OCI-LY7 (cell line): ENCODE results near the gene SDHAF4. TPM values are rescaled to one million over a fixed set of nuclear protein-coding genes. Genes with fewer than 3 reads are reported as not detected.

Source experiments
- BruUV-seq: library from RNA; stranded (reverse); fragments of 400-500 nt; replicated peaks from 2 replicates; lab custom pipeline; 2021; lab: Mats Ljungman, UMichigan
- CTCF ChIA-PET: fragments of 300-600 bp; sonication (Branson Sonifier 250); formaldehyde crosslinking; loops from one replicate; lab custom pipeline; 2022; ENCODE audit warnings: antibody characterized with exemption; ENCODE audit not compliant: unreplicated experiment; lab: Charles Lee
- POLR2A ChIA-PET: fragments of 300-600 bp; sonication (Branson Sonifier 250); formaldehyde crosslinking; loops from one replicate; lab custom pipeline; 2022; ENCODE audit warnings: antibody characterized with exemption; lab: Charles Lee
- DNase-seq: peaks from one replicate; pipeline ENCODE4 v3.0.0-alpha.2; 2015; ENCODE audit warnings: low spot score
- H2AFZ ChIP-seq: fragments of 200-600 bp; sonication (generic), shearing (Covaris generic); 2 replicates; pipeline ENCODE4 v1.6.1; 2014; ENCODE audit warnings: mild to moderate bottlenecking, antibody characterized with exemption, low read length, moderate library complexity
- H3K27ac ChIP-seq: fragments of 200-600 bp; sonication (generic); 2 replicates; pipeline ENCODE4 v1.5.1; 2014; ENCODE audit warnings: mixed run types, low read depth, mild to moderate bottlenecking, moderate library complexity, low read length, inconsistent platforms; ENCODE audit not compliant: poor library complexity, severe bottlenecking
- H3K36me3 ChIP-seq: fragments of 200-600 bp; sonication (generic); 2 replicates; pipeline ENCODE4 v1.6.1; 2014; ENCODE audit warnings: mild to moderate bottlenecking, antibody characterized with exemption, low read length, moderate library complexity, mixed read lengths; ENCODE audit not compliant: insufficient read depth
- H3K4me1 ChIP-seq: fragments of 200-600 bp; sonication (generic); 2 replicates; pipeline ENCODE4 v1.5.1; 2014; ENCODE audit warnings: mild to moderate bottlenecking, low read length; ENCODE audit not compliant: insufficient read depth, poor library complexity, severe bottlenecking
- H3K4me2 ChIP-seq: fragments of 200-600 bp; sonication (generic); 2 replicates; pipeline ENCODE4 v1.6.1; 2014; ENCODE audit warnings: mild to moderate bottlenecking, low read length
- H3K4me3 ChIP-seq: fragments of 200-600 bp; sonication (generic); 2 replicates; pipeline ENCODE4 v1.5.1; 2014; ENCODE audit warnings: mild to moderate bottlenecking, low read depth, low read length; ENCODE audit not compliant: poor library complexity, severe bottlenecking
- H3K79me2 ChIP-seq: fragments of 200-600 bp; sonication (generic); 2 replicates; pipeline ENCODE4 v1.6.1; 2016; ENCODE audit warnings: low read depth, mild to moderate bottlenecking, low read length, moderate library complexity, mixed read lengths; ENCODE audit not compliant: insufficient read depth
- H3K9me2 ChIP-seq: fragments of 200-600 bp; sonication (generic); 2 replicates; pipeline ENCODE4 v1.6.1; 2016; ENCODE audit warnings: mild to moderate bottlenecking, low read length, mixed read lengths; ENCODE audit not compliant: insufficient read depth
- H3K9me3 ChIP-seq: fragments of 200-600 bp; sonication (generic); 2 replicates; pipeline ENCODE4 v1.6.1; 2014; ENCODE audit warnings: mild to moderate bottlenecking, mixed run types, low read length, mixed read lengths
- H4K20me1 ChIP-seq: fragments of 200-600 bp; sonication (generic); 2 replicates; pipeline ENCODE4 v1.6.1; 2014; ENCODE audit warnings: mild to moderate bottlenecking, antibody characterized with exemption, low read length, moderate library complexity, mixed read lengths; ENCODE audit not compliant: insufficient read depth
- CTCF ChIP-seq: fragments of 200-600 bp; sonication (generic); conservative IDR thresholded peaks from 2 replicates; pipeline ENCODE4 v1.5.1; 2014; ENCODE audit warnings: mild to moderate bottlenecking, antibody characterized with exemption, low read length, moderate library complexity, mixed read lengths
- EZH2phosphoT487 ChIP-seq: fragments of 200-600 bp; sonication (generic); IDR thresholded peaks from 2 replicates; pipeline ENCODE4 v1.6.1; 2018; ENCODE audit warnings: low read depth, borderline replicate concordance, mild to moderate bottlenecking, mixed run types, antibody characterized with exemption, low read length, moderate library complexity, mixed read lengths
- intact Hi-C: fragments of 100-400 bp; cut with micrococcal nuclease; formaldehyde crosslinking; loops from one replicate; pipeline ENCODE4 v1.10.0; 2022; ENCODE audit not compliant: unreplicated experiment
- total RNA-seq, 2 experiments: library from RNA; depleted of rRNA in 1 of 2; stranded (reverse); fragments of >200 nt in 1 of 2; shearing (Covaris generic) in 1 of 2; gene quantifications; 2 replicates each; pipeline ENCODE4 v1.2.3, GENCODE V29; 2014 to 2022

SDHAF4 gene
- total RNA-seq, 2 experiments from 2014 or later: 10.4 to 15.4 TPM

GRCh38 chr6:70530023-70530422, 36.7 kb upstream of the SDHAF4 start:
- Histone ChIP-seq H4K20me1 (no peaks in the 10 kb centered on the region), H3K27ac (no peak overlapping the region), H3K9me3 (no peaks in the 10 kb centered on the region), H3K4me1 (peaks cover 6% of the 10 kb centered on the region), H3K9me2 (no peaks in the 10 kb centered on the region), H3K79me2 (no peaks in the 10 kb centered on the region), H3K36me3 (peaks cover 15% of the 10 kb centered on the region), H3K4me2 (no peak overlapping the region), H3K4me3 (no peak overlapping the region), H2AFZ (no peak overlapping the region)
- TF ChIP-seq CTCF (no peak), EZH2phosphoT487 (no peak)
- intact Hi-C loops: no loop called here
- BruUV-seq: no TSS peak
- ChIA-PET POLR2A (no interaction called here), CTCF (no interaction called here)
- DNase-seq: no peak

- no peaks in the 10 kb centered on the region for H3K9me2 ChIP-seq
- no peak overlapping the region for H3K4me3 ChIP-seq
- intact Hi-C loops: no loop called here
- no peak overlapping the region for H2AFZ ChIP-seq
- no peak overlapping the region for H3K4me2 ChIP-seq
- DNase-seq: no peak
- H4K20me1 ChIP-seq: no peaks in the 10 kb centered on the region
- no peak for TF ChIP-seq EZH2phosphoT487
- no peak for TF ChIP-seq CTCF
- no peaks in the 10 kb centered on the region for H3K79me2 ChIP-seq
- H3K4me1 ChIP-seq: peaks cover 6% of the 10 kb centered on the region
- POLR2A ChIA-PET: interaction anchor here (0.6 to 1.3 kb wide), 5 partner anchors 15 to 141 kb away, joined by 3 to 4 read pairs (median 3); no protein-coding TSS in a partner anchor
- CTCF ChIA-PET: no interaction called here
- peaks cover 21% of the 10 kb centered on the region for H3K36me3 ChIP-seq
- no peaks in the 10 kb centered on the region for H3K9me3 ChIP-seq
- no peak overlapping the region for H3K27ac ChIP-seq
- no TSS peak for BruUV-seq
Observed at GRCh38 chr6:70531133-70531532, 35.6 kb upstream of the SDHAF4 start.

GRCh38 chr6:70537266-70537665, 29.5 kb upstream of the SDHAF4 start:
- CTCF ChIA-PET: no interaction called here
- intact Hi-C loops: no loop called here

More at GRCh38 chr6:70537266-70537665, 29.5 kb upstream of the SDHAF4 start:
- H3K9me3 ChIP-seq: no peaks in the 10 kb centered on the region
- H4K20me1 ChIP-seq: no peaks in the 10 kb centered on the region
- no peak overlapping the region for H3K27ac ChIP-seq
- H3K36me3 ChIP-seq: peaks cover 28% of the 10 kb centered on the region
- peaks cover 16% of the 10 kb centered on the region for H3K4me1 ChIP-seq
- POLR2A ChIA-PET: interaction anchor here (1.0 to 1.4 kb wide), 4 partner anchors 9 to 130 kb away, joined by 3 to 6 read pairs (median 3); no protein-coding TSS in a partner anchor
- no TSS peak for BruUV-seq
- no peaks in the 10 kb centered on the region for H3K9me2 ChIP-seq
- no peak overlapping the region for H2AFZ ChIP-seq
- 0 out of 2 replicates have a peak overlapping the region, but pooled peaks have one; percentile 2 for H3K4me2 ChIP-seq
- no peak overlapping the region for H3K4me3 ChIP-seq
- DNase-seq: no peak
- no peak for TF ChIP-seq CTCF
- no peak for TF ChIP-seq EZH2phosphoT487
- H3K79me2 ChIP-seq: no peaks in the 10 kb centered on the region
